Activated naive CD4-positive, alpha-beta T cell treated with anti-CD3 and anti-CD28 coated beads, Interleukin-2, amount 50 U/mL, for 24 hours (primary cell): ENCODE data around the gene KCTD10.
A peak's percentile ranks its signal among the peaks of the same experiment; 100 is the strongest.
"Not testable (repeated sequence)": the region's sequence is repeated elsewhere in the genome, so short reads cannot be mapped to it uniquely, and the experiment has no call there.

ENCODE experiments used
- H3K27ac Mint-ChIP-seq: one replicate; pipeline ENCODE4 v1.8.0; 2021; ENCODE audit warnings: mild to moderate bottlenecking, mixed read lengths
- H3K27me3 Mint-ChIP-seq: one replicate; pipeline ENCODE4 v1.8.0; 2021; ENCODE audit warnings: mixed read lengths
- H3K36me3 Mint-ChIP-seq: one replicate; pipeline ENCODE4 v1.8.0; 2021; ENCODE audit warnings: mixed read lengths
- H3K4me1 Mint-ChIP-seq: one replicate; pipeline ENCODE4 v1.8.0; 2021; ENCODE audit warnings: mixed read lengths
- H3K4me3 Mint-ChIP-seq: one replicate; pipeline ENCODE4 v1.8.0; 2021; ENCODE audit warnings: mild to moderate bottlenecking, mixed read lengths
- H3K9me3 Mint-ChIP-seq: one replicate; pipeline ENCODE4 v1.8.0; 2021; ENCODE audit warnings: mixed read lengths

The KCTD10 gene

GRCh38 chr12:109451400-109451799 is 25.7 kb downstream of the KCTD10 start:
- H3K4me3 Mint-ChIP-seq = no peak overlapping the region
- H3K27ac Mint-ChIP-seq = no peak overlapping the region
- H3K36me3 Mint-ChIP-seq = peaks cover 11% of the 10 kb centered on the region
- H3K27me3 Mint-ChIP-seq = no peaks in the 10 kb centered on the region
- H3K9me3 Mint-ChIP-seq = no peaks in the 10 kb centered on the region
- H3K4me1 Mint-ChIP-seq = no peaks in the 10 kb centered on the region

- Mint-ChIP-seq H3K36me3 (peaks cover 11% of the 10 kb centered on the region), H3K27me3 (no peaks in the 10 kb centered on the region), H3K4me1 (no peaks in the 10 kb centered on the region), H3K4me3 (no peak overlapping the region), H3K27ac (no peak overlapping the region), H3K9me3 (no peaks in the 10 kb centered on the region)
Measured at GRCh38 chr12:109450980-109451379, 26.1 kb downstream of the KCTD10 start.

GRCh38 chr12:109449845-109450532 is 27.1 kb downstream of the KCTD10 start:
- Mint-ChIP-seq H3K4me1 (no peaks in the 10 kb centered on the region), H3K27me3 (no peaks in the 10 kb centered on the region), H3K4me3 (no peak overlapping the region), H3K27ac (no peak overlapping the region), H3K9me3 (no peaks in the 10 kb centered on the region), H3K36me3 (peaks cover 11% of the 10 kb centered on the region)

GRCh38 chr12:109448707-109449390 is 28.3 kb downstream of the KCTD10 start:
- H3K4me3 Mint-ChIP-seq = no peak overlapping the region
- H3K9me3 Mint-ChIP-seq = no peaks in the 10 kb centered on the region

GRCh38 chr12:109448272-109448671 is 28.8 kb downstream of the KCTD10 start:
- no peaks in the 10 kb centered on the region for H3K4me1 Mint-ChIP-seq

More at GRCh38 chr12:109448707-109449390, 28.3 kb downstream of the KCTD10 start:
- no peaks in the 10 kb centered on the region for H3K4me1 Mint-ChIP-seq
- H3K27me3 Mint-ChIP-seq = no peaks in the 10 kb centered on the region
- peaks cover 8% of the 10 kb centered on the region for H3K36me3 Mint-ChIP-seq
- no peak overlapping the region for H3K27ac Mint-ChIP-seq

GRCh38 chr12:109447482-109447881 is 29.6 kb downstream of the KCTD10 start:
- H3K36me3 Mint-ChIP-seq = peaks cover 3% of the 10 kb centered on the region
- H3K4me3 Mint-ChIP-seq = no peak overlapping the region
- no peaks in the 10 kb centered on the region for H3K9me3 Mint-ChIP-seq
- no peak overlapping the region for H3K27ac Mint-ChIP-seq
- no peaks in the 10 kb centered on the region for H3K4me1 Mint-ChIP-seq
- no peaks in the 10 kb centered on the region for H3K27me3 Mint-ChIP-seq

More at GRCh38 chr12:109448272-109448671, 28.8 kb downstream of the KCTD10 start:
- Mint-ChIP-seq H3K9me3 (no peaks in the 10 kb centered on the region), H3K27me3 (no peaks in the 10 kb centered on the region), H3K4me3 (no peak overlapping the region), H3K36me3 (peaks cover 3% of the 10 kb centered on the region), H3K27ac (no peak overlapping the region)

GRCh38 chr12:109446869-109447268 is 30.2 kb downstream of the KCTD10 start:
- H3K36me3 Mint-ChIP-seq = peaks cover 3% of the 10 kb centered on the region
- no peak overlapping the region for H3K4me3 Mint-ChIP-seq
- H3K27ac Mint-ChIP-seq = no peak overlapping the region
- H3K27me3 Mint-ChIP-seq = no peaks in the 10 kb centered on the region
- no peaks in the 10 kb centered on the region for H3K9me3 Mint-ChIP-seq
- no peaks in the 10 kb centered on the region for H3K4me1 Mint-ChIP-seq

- no peaks in the 10 kb centered on the region for H3K9me3 Mint-ChIP-seq
Measured at GRCh38 chr12:109445191-109445609, 31.9 kb downstream of the KCTD10 start.

GRCh38 chr12:109444259-109444658 is 32.8 kb downstream of the KCTD10 start:
- Mint-ChIP-seq H3K4me1 (no peaks in the 10 kb centered on the region), H3K27me3 (no peaks in the 10 kb centered on the region), H3K4me3 (no peak overlapping the region)

More at GRCh38 chr12:109445191-109445609, 31.9 kb downstream of the KCTD10 start:
- H3K36me3 Mint-ChIP-seq = peaks cover 5% of the 10 kb centered on the region
- H3K27me3 Mint-ChIP-seq = no peaks in the 10 kb centered on the region
- no peak overlapping the region for H3K27ac Mint-ChIP-seq
- H3K4me3 Mint-ChIP-seq = no peak overlapping the region
- H3K4me1 Mint-ChIP-seq = no peaks in the 10 kb centered on the region

GRCh38 chr12:109443794-109444193 is 33.3 kb downstream of the KCTD10 start:
- Mint-ChIP-seq H3K4me3 (no peak overlapping the region), H3K9me3 (no peaks in the 10 kb centered on the region), H3K4me1 (no peaks in the 10 kb centered on the region), H3K27ac (no peak overlapping the region), H3K36me3 (peaks cover 5% of the 10 kb centered on the region), H3K27me3 (no peaks in the 10 kb centered on the region)

More at GRCh38 chr12:109444259-109444658, 32.8 kb downstream of the KCTD10 start:
- no peak overlapping the region for H3K27ac Mint-ChIP-seq
- peaks cover 5% of the 10 kb centered on the region for H3K36me3 Mint-ChIP-seq
- no peaks in the 10 kb centered on the region for H3K9me3 Mint-ChIP-seq

GRCh38 chr12:109440851-109441490 is 36.1 kb downstream of the KCTD10 start:
- H3K27ac Mint-ChIP-seq = no peak overlapping the region
- H3K36me3 Mint-ChIP-seq = peaks cover 5% of the 10 kb centered on the region
- H3K4me3 Mint-ChIP-seq = no peak overlapping the region
- no peaks in the 10 kb centered on the region for H3K4me1 Mint-ChIP-seq
- H3K27me3 Mint-ChIP-seq = no peaks in the 10 kb centered on the region
- H3K9me3 Mint-ChIP-seq = no peaks in the 10 kb centered on the region

GRCh38 chr12:109439951-109440350 is 37.1 kb downstream of the KCTD10 start:
- H3K4me1 Mint-ChIP-seq, H3K27me3 Mint-ChIP-seq, H3K9me3 Mint-ChIP-seq, H3K36me3 Mint-ChIP-seq, H3K4me3 Mint-ChIP-seq: not testable (repeated sequence)
- peak overlapping the region; percentile 30 for H3K27ac Mint-ChIP-seq

- H3K27me3 Mint-ChIP-seq = no peaks in the 10 kb centered on the region
- no peak overlapping the region for H3K27ac Mint-ChIP-seq
- H3K4me1 Mint-ChIP-seq = no peaks in the 10 kb centered on the region
- H3K36me3 Mint-ChIP-seq = peaks cover 2% of the 10 kb centered on the region
- no peak overlapping the region for H3K4me3 Mint-ChIP-seq
- no peaks in the 10 kb centered on the region for H3K9me3 Mint-ChIP-seq
Measured at GRCh38 chr12:109439181-109439580, 37.9 kb downstream of the KCTD10 start.

- peaks cover 2% of the 10 kb centered on the region for H3K36me3 Mint-ChIP-seq
- no peak overlapping the region for H3K4me3 Mint-ChIP-seq
- H3K9me3 Mint-ChIP-seq = no peaks in the 10 kb centered on the region
- peaks cover 15% of the 10 kb centered on the region for H3K4me1 Mint-ChIP-seq
- no peaks in the 10 kb centered on the region for H3K27me3 Mint-ChIP-seq
- H3K27ac Mint-ChIP-seq = no peak overlapping the region
Measured at GRCh38 chr12:109436188-109436560, 40.9 kb downstream of the KCTD10 start.

- Mint-ChIP-seq H3K27ac (no peak overlapping the region), H3K27me3 (no peaks in the 10 kb centered on the region), H3K4me1 (peaks cover 15% of the 10 kb centered on the region), H3K9me3 (no peaks in the 10 kb centered on the region), H3K36me3 (peaks cover 2% of the 10 kb centered on the region), H3K4me3 (no peak overlapping the region)
Measured at GRCh38 chr12:109435428-109436187, 41.5 kb downstream of the KCTD10 start.
